ENCODE measurements around the gene SCAND1. TPM values are rescaled to one million over a fixed set of nuclear protein-coding genes. Genes with fewer than 3 reads are reported as not detected.

Gene SCAND1
- 141 TPM for polyA plus RNA-seq (2012; ENCODE audit: insufficient read length, low read depth)

GRCh38 chr20:35954200-35954906, at the start of gene SCAND1:
Gene SCAND1 (minus strand): TSS chr20:35954502. CDS start chr20:35954284, 218 bp downstream.
- TF ChIP-seq REST (IDR thresholded peaks at IDR 0.05; ENCODE audit: insufficient read depth in 1 of 2, low read depth in 2 of 2, low read length in 2 of 2) (0 out of 4 replicates have a peak, but pooled peaks have one; percentile 45 to 48), POLR2AphosphoS5 (IDR thresholded peaks at IDR 0.05; ENCODE audit: low read depth, low read length) (peak; percentile 92), SIN3A (IDR thresholded peaks at IDR 0.05; ENCODE audit: borderline replicate concordance, insufficient read depth, low read length) (no peak), FOXP2 (optimal IDR thresholded peaks at IDR 0.05; ENCODE audit: borderline replicate concordance, extremely low read depth, extremely low read length, insufficient read depth) (peak; percentile 95), TAF1 (IDR thresholded peaks at IDR 0.05; ENCODE audit: borderline replicate concordance, insufficient read depth, low read length) (peak; percentile 96)

- TF ChIP-seq REST (IDR thresholded peaks at IDR 0.05; ENCODE audit: insufficient read depth in 1 of 2, low read depth in 2 of 2, low read length in 2 of 2): no peak
Measured at GRCh38 chr20:36004045-36004444, 49.7 kb upstream of the SCAND1 start.

GRCh38 chr20:36002855-36003254, 48.6 kb upstream of the SCAND1 start:
- TF ChIP-seq SIN3A (IDR thresholded peaks at IDR 0.05; ENCODE audit: borderline replicate concordance, insufficient read depth, low read length): no peak
- TF ChIP-seq FOXP2 (optimal IDR thresholded peaks at IDR 0.05; ENCODE audit: borderline replicate concordance, extremely low read depth, extremely low read length, insufficient read depth): no peak
- no peak for TF ChIP-seq REST (IDR thresholded peaks at IDR 0.05; ENCODE audit: insufficient read depth in 1 of 2, low read depth in 2 of 2, low read length in 2 of 2)
- TF ChIP-seq POLR2AphosphoS5 (IDR thresholded peaks at IDR 0.05; ENCODE audit: low read depth, low read length): no peak
- no peak for TF ChIP-seq TAF1 (IDR thresholded peaks at IDR 0.05; ENCODE audit: borderline replicate concordance, insufficient read depth, low read length)

GRCh38 chr20:35994994-35995453, 40.7 kb upstream of the SCAND1 start:
- TF ChIP-seq POLR2AphosphoS5 (IDR thresholded peaks at IDR 0.05; ENCODE audit: low read depth, low read length): no peak
- no peak for TF ChIP-seq REST (IDR thresholded peaks at IDR 0.05; ENCODE audit: insufficient read depth in 1 of 2, low read depth in 2 of 2, low read length in 2 of 2)
- TF ChIP-seq TAF1 (IDR thresholded peaks at IDR 0.05; ENCODE audit: borderline replicate concordance, insufficient read depth, low read length): no peak
- peak; percentile 38 for TF ChIP-seq FOXP2 (optimal IDR thresholded peaks at IDR 0.05; ENCODE audit: borderline replicate concordance, extremely low read depth, extremely low read length, insufficient read depth)
- TF ChIP-seq SIN3A (IDR thresholded peaks at IDR 0.05; ENCODE audit: borderline replicate concordance, insufficient read depth, low read length): no peak
